Stimulated activated naive CD4-positive, alpha-beta T cell (primary cell): ENCODE measurements around the gene PPP1R15B.

Experiments
- DNase-seq, 6 experiments: peaks; one replicate each; lab custom pipeline; 2025; lab: John Stamatoyannopoulos, UW

Gene PPP1R15B

DNA sequence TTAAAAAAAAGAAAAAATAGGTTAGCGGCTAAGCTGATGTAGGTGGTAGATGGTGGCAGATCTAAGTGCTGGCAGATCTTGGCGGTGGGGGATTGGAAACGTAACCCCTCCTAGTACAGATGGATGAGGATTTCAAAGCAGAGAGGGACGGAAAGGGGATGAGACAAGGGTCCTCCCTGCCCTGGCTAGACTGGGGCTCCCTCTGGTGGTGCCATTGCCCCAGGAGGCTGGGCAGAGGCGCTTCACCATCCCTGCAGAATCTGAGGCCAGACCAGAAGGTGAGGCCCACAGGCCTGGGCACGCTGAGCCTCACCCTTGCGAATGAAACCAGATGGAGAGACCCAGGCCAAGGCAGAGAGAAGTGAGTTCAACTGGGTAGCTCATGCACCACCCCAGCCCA, 44.9 kb downstream of the PPP1R15B start:
- no peak for DNase-seq

DNA sequence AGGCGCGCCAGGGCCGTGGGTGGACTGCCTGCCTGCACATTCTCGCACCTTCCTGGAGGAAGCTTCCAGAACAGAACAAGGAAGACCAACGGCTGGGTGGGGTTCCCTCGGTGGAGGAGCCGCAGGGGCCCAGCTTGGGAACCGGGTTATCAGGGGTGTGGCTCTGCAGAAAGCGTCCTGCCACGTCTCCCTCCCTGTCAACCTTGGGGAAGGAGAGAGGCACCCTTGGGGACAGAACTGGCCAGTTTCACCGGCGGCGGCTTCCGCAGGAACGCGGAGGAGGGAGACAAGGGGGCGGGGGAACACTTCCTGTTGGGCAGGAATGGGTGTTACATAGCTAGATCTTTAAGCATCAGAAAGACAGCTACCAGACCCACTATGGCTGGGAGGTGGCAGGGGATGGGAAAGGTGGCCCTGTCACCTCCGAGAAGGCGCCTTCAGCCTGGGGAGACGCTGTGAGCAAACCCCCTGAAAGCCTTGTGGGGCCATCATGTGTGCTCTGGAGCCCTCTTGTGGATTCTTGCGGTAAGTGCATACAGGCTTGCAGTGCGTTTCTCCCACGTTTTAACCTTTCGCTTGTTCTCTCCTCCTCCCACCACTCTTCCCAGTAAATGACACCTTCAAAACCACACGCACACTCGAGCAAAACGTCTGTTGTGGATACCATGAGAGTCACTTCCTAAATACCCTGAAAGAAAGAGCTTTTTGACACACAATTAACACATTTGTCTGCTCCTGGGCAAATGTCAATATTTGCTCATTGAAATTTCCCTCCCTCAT, 48.1 kb downstream of the PPP1R15B start:
- DNase-seq, result peak; percentile 50 to 82 (median 60)

DNA sequence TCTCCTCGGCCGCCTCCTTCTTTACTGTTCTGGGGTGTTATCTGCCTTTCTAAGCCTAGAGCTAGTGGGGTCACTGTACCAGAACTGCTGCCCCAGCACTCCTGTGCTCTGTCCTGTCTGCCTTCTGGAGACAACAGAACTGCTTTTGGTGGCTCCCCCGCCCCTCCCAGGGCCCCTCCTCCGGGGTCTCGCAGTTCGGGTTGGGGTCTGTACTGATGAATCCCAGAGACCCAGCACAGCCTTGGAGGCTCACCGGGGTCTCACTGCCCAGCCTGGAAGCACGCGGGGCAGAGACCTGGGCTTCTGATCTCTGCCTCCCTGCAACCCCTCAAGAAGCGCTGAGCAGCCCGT, 48.7 kb downstream of the PPP1R15B start:
- no peak for DNase-seq

DNA sequence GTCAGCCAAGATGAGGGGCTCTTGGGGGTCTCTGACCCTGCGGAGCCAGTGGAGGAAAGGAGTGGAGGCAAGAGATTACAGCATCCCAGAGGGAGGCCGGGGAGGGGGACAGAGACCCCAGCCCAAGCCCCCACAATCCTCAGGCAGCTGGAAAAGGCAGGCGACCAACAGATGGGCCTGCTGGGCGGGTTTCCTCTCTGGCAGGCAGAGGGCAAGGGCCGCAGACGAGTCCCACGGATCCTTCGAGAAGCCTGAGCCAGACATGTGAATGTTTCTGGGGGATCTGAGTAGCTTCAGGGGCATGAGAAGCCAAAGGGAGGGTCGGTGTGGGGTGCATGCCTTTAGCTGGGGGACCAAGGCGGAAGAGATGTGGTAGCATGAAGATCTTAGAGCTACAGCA, 49.8 kb downstream of the PPP1R15B start:
- DNase-seq, result no peak

DNA sequence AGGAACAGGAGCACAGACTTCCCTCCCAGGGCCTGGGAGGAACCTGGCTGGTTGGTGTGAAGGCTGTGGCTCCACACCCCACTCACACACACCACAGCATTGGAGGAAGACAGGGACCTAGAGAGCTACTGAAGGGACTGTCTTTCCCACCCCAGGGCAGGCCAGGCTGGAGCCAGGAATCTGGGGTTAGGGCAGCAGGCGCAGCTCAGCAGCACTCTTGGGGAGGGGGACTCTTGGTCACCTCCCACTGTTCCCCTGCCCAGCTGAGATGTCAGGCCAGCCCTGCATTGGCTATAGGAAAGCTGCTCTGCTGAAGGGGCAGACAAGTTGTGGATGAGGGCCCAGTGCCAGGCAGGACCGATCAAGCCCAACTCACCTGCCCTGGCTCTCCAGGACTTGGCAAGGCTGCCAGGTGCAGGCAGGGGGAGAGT, 50.3 kb downstream of the PPP1R15B start:
- no peak for DNase-seq

DNA sequence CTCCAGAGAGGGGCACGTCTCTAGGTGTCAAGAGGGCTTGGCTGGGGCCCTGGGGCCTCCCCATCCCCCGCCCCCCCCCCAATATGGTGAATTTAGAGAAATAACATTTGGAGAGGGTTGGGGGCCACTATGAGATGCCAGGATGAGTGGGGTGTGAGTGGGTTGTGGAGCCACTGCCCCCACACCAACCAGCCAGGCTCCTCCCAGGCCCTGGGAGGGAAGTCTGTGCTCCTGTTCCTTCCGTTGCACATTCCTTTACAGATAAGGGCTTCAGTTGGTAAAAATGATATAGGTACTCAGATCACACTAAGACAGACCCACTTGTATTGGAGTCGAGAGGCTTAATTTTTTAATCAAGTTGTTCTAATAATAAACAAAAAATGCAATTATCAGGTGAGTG, 51.3 kb downstream of the PPP1R15B start:
- DNase-seq, result no peak

DNA sequence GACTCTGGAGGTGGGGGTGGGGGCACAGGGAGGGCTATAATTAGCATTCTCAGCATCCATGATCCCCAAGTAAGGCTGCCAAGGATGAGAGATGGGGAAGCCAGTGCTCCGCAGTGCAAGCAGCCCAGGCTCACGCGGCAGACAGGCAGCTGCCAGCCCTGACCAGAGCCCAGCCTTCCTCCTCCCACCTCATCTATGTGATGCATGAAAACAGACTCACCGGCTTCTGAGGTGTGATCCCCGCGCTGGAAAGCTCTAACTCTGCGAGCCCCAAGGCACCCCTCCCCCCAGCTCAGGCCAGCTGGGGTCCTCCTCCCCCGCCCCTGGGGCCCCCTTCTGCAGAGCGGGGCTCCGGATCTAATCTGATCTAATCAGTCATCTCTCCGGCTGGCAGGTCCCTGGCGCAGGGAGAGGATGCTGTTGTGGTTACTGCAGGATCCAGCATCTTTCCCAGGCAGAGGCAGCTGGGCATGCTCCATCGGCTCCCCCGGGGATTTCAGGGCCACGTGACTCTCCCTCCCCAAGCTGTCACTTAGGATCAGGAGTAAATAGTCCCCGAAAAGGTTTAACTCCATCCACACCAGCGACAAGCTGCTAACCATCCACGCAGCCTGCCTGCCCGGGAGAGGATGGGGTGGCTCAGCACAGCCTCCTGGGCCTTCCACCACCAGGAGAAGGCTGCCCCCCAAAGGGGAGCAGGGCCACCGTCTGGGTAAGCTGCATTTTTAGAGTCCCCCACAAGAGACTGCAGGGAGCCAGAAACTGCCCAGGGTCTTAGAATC, 52.0 kb downstream of the PPP1R15B start, which contains the start of gene PLEKHA6:
Gene PLEKHA6 (minus strand): TSS at position 456 of the 782 bp plus-strand sequence. CDS start 86,202 bp downstream, outside the sequence.
- no peak for DNase-seq

DNA sequence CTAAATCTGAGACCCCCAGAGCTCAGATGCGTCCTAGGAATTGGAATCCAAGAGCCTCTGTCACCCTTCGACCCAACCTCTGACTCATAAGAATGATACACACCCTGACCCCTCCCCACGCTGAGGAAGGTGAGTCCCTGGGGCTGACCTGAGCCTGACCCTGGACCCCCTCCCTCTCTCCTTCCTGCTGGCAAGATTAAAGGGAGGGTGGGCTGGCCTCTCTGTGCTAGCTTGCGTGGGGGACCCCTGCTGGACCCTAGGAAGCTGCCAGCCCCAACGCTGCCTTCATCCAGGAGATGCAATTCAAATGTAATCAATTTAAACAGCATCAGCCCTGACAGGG, 52.5 kb downstream of the PPP1R15B start:
- DNase-seq, result no peak

DNA sequence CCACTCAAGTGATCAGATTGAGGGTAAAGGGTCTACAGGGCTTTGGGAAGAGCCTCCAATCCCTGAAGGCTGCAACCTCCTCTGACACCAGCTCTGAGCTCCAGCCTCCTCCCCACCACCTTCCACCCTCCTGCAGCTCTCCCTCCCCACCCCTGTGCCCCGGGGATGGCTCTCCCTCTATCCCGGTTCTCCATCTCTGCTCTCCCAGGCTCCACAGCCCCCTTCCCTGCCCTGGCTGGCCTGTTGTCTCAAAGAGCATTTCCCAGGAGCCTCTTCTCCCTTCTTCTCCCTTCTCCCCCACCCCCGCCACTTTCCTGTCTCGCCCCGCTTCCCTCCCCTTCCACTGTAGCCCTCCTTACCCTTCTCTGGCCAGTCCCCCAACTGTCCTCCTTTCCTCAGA, 53.0 kb downstream of the PPP1R15B start:
- no peak for DNase-seq

DNA sequence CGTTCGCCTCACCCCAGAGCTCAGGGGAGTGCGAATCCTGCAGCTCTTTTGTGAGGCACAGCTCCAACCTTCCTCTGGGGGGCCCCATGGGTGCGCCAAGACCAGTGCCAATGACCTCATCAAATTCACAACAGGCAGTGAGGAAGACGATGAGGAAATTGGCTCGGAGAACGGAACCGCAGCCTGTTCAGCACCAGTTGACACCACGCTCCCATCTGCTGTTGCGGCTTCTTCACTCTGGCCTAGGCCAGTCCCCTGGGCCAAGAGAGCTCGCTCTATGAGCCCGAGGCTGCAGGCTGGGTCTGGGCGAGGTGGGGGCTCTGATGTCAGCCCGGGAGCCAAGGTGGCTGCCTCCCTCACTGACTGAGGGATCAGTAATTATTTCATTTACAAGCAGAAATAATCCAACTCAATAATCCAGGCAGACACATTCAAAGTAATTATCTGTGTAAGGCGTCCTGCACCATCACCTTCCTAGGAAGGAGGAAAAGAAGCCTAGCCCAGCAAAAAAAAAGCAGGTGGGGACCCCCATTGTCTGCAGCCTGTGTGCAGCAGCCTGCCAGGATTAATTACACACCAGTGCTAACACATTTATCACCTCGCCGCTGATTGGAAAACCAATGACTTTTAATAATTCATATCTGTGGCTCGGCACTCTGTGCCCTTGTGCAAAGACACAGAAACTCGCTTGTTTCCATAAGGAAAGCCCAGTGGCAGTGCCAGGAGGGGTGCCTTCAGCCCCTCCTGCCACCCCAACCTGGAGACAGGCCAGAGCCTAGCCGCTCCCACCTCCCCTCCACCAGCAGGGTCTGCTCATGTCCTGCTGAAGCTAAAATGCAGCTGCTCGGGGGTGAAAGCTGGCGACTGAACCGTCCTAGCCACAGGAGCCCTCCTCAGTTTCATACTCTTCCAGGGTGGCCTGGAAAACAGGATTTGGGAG, 53.8 kb downstream of the PPP1R15B start:
- no peak for DNase-seq

DNA sequence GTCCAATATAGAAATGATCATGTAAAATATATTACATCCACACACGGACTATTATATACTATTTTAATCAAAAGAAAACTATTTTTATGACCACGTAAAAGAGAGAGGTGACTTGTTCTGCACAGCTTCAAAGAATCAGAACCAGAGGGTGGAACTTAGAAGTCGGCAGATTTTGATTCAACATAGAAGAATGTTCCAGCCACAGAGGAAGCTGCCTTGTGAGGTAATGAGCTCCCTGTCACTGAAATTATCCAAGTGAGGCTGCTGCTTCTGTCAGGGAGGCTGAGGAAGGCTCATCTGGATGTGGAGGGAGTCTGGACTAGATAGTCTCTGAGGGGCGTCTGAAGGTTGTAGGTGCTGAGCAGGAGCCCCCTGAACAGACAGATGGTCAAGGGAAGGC, 54.6 kb downstream of the PPP1R15B start:
- no peak for DNase-seq

DNA sequence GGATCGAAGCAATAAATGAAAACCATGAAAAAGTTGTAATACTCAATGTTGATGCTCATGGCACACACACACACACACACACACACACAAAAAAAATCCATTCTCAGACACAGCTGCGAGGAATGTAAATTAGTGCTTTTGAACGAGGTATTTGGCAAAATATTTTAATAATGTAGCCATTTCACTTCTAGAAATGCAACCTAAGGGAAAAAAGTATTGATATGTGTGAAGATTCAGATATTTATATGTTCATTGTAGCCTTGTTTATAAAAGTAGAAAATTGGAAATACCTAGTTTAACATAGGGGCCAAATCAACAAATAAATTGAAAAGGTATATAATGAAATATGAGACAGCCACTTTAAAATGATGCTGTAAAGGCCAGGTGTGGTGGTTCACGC, 55.7 kb downstream of the PPP1R15B start:
- no peak for DNase-seq

DNA sequence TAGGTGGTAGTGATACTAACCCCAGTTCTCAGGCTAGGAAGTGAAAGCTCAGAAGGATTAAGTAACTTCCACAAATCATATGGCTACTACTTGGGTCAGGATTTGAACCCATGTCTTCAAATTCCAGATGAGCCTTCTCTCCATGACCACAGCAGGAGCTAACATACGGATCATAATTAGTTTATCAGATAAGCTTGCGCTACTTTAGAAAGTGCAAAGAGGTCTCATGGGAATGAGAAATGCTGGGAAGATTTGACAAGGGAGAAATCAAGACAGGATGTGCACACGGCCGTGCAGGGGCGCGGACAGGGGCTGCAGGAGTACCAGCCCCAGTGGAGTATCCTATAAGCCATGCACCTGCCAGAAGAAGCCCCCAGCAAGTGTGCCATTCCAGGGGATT, 57.0 kb downstream of the PPP1R15B start:
- no peak for DNase-seq
